ENCODE measurements around the gene CNOT11.

DNA sequence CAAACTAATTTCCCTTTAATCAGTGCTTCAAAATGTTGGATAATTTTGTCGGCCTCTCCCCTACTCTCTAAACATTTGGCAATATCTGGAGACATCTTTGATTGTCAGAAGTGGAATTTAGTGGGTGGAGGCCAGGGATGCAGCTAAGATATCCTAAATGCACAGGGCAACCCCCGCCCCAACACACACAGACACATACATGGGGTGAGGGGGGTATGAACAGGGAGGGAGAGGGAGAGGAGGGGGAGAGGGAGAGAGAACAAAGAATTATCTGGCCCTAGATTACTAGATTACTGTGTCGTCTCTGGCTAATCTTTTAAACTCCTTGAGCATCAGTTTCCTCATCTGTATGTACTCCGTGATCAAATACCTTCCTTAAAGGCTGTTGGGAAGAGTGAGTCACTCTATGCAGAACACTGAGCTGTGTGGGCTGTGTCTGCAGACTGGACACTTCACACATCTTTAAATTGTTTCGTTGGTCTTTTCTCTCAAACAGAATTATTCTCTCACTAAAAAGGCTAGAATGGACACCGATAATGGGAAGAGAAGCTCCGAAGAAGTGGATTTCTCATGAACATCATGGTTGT lies 52.9 kb downstream of the CNOT11 start:
- TF ChIP-seq, protein P1, sequence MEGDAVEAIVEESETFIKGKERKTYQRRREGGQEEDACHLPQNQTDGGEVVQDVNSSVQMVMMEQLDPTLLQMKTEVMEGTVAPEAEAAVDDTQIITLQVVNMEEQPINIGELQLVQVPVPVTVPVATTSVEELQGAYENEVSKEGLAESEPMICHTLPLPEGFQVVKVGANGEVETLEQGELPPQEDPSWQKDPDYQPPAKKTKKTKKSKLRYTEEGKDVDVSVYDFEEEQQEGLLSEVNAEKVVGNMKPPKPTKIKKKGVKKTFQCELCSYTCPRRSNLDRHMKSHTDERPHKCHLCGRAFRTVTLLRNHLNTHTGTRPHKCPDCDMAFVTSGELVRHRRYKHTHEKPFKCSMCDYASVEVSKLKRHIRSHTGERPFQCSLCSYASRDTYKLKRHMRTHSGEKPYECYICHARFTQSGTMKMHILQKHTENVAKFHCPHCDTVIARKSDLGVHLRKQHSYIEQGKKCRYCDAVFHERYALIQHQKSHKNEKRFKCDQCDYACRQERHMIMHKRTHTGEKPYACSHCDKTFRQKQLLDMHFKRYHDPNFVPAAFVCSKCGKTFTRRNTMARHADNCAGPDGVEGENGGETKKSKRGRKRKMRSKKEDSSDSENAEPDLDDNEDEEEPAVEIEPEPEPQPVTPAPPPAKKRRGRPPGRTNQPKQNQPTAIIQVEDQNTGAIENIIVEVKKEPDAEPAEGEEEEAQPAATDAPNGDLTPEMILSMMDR (conservative IDR thresholded peaks at IDR 0.05 in 1 of 2, IDR thresholded peaks at IDR 0.05 in 1 of 2; ENCODE audit: low read depth in 1 of 2, low read length in 2 of 2) = no peak
- TF ChIP-seq EZH2 (IDR thresholded peaks at IDR 0.05; ENCODE audit: low read length, missing control alignments) = no peak
